Upper lobe of left lung (tissue), 6 donors: ENCODE data around the gene NUDCD3. TPM values are rescaled to one million over a fixed set of nuclear protein-coding genes. Genes with fewer than 3 reads are reported as not detected.

Experiments used
- ATAC-seq, 2 donors: fragments of 200-7000 bp; cut with Tn5 transposase; one replicate each; pipeline ENCODE4 v1.9.1; 2022; ENCODE audit warnings: mild to moderate bottlenecking in 2 of 2, moderate library complexity in 2 of 2; ENCODE audit not compliant: low FRiP score in 2 of 2
- DNase-seq, 2 donors: peaks; one replicate each; pipeline ENCODE4 v3.0.0-alpha.2; 2019 to 2020
- H3K27ac ChIP-seq, 4 donors: fragments of 200-600 bp; sonication (generic); one replicate each; pipeline ENCODE4 v1.5.1; 2016 to 2019
- H3K27me3 ChIP-seq, 4 donors: fragments of 200-600 bp; sonication (generic); one replicate each; pipeline ENCODE4 v1.5.1; 2017 to 2019
- H3K36me3 ChIP-seq, 4 donors: fragments of 200-600 bp; sonication (generic); one replicate each; pipeline ENCODE4 v1.5.1; 2016 to 2019
- H3K4me1 ChIP-seq, 4 donors: fragments of 200-600 bp; sonication (generic); one replicate each; pipeline ENCODE4 v1.5.1; 2018 to 2019
- H3K4me3 ChIP-seq, 4 donors: fragments of 200-600 bp; sonication (generic); one replicate each; pipeline ENCODE4 v1.5.1; 2017 to 2019; ENCODE audit warnings: mild to moderate bottlenecking in 2 of 4, moderate library complexity in 1 of 4
- H3K9me3 ChIP-seq, 4 donors: fragments of 200-600 bp; sonication (generic); one replicate each; pipeline ENCODE4 v1.5.1; 2018 to 2019
- EP300 ChIP-seq, 4 donors: sonication (generic); formaldehyde crosslinking; IDR thresholded peaks; one replicate each; pipeline ENCODE4 v1.5.1; 2017; ENCODE audit warnings: antibody characterized with exemption in 4 of 4, control low read depth in 2 of 4
- POLR2A ChIP-seq, 4 donors: fragments of 450-650 bp; IDR thresholded peaks; one replicate each; pipeline ENCODE4 v1.5.1; 2016 to 2017; ENCODE audit warnings: antibody characterized with exemption in 4 of 4, mild to moderate bottlenecking in 2 of 4
- POLR2AphosphoS5 ChIP-seq, 2 donors: sonication (generic); formaldehyde crosslinking; IDR thresholded peaks; one replicate each; pipeline ENCODE4 v1.5.1; 2017; ENCODE audit warnings: antibody characterized with exemption in 2 of 2
- WGBS, 2 donors: methylation state at CpG; one replicate each; pipeline ENCODE4 v1.1.5; 2017 to 2018; 5-methylcytosine and 5-hydroxymethylcytosine counted together
- total RNA-seq, 6 donors: library from RNA; depleted of rRNA in 4 of 6; stranded (reverse); fragments of >200 nt in 4 of 6; gene quantifications; one replicate each; pipeline versions ENCODE4 v1.1.0 to v1.2.1, GENCODE V29; 2016 to 2021
- TF ChIP-seq, protein P1 (sequence below), 6 experiments: fragments of 450-650 bp in 4 of 6; fragments of 200-600 bp in 2 of 6; sonication (generic) in 2 of 6; IDR thresholded peaks; one replicate each; pipeline ENCODE4 v1.5.1; 2016 to 2019; ENCODE audit warnings: antibody characterized with exemption in 6 of 6
- donor health status: DM: no; HTN: no; CAD: no; lungs with moderate emphysema.
- donor health status: DM: no; HTN: yes; CAD: no; lungs with severe emphysema.

The NUDCD3 gene
- total RNA-seq, 6 donors from 2014 or later, result 48.5 to 104 (median 56.3) TPM

DNA sequence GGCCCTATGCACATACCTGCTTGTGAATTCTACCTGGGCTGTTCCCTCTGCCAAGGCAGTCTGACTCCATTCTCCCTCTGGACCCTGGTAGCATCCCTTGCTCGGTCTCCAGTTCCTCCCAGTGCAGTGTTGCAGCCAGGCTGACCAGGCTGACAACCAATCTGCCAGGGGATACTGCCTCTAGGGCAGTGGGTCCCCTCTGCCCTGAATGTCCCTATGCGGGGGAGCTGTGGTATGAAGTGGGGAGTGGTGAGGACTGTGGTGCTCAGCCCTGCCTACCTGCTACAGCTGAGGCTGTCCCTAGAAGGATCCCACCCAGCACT is 117.1 kb downstream of the NUDCD3 start:
- H3K36me3 ChIP-seq, result no peaks in the 10 kb centered on the region
- TF ChIP-seq POLR2A (IDR thresholded peaks at IDR 0.05) (no peak), EP300 (IDR thresholded peaks at IDR 0.05) (no peak), POLR2AphosphoS5 (IDR thresholded peaks at IDR 0.05) (no peak)
- TF ChIP-seq, protein P1, sequence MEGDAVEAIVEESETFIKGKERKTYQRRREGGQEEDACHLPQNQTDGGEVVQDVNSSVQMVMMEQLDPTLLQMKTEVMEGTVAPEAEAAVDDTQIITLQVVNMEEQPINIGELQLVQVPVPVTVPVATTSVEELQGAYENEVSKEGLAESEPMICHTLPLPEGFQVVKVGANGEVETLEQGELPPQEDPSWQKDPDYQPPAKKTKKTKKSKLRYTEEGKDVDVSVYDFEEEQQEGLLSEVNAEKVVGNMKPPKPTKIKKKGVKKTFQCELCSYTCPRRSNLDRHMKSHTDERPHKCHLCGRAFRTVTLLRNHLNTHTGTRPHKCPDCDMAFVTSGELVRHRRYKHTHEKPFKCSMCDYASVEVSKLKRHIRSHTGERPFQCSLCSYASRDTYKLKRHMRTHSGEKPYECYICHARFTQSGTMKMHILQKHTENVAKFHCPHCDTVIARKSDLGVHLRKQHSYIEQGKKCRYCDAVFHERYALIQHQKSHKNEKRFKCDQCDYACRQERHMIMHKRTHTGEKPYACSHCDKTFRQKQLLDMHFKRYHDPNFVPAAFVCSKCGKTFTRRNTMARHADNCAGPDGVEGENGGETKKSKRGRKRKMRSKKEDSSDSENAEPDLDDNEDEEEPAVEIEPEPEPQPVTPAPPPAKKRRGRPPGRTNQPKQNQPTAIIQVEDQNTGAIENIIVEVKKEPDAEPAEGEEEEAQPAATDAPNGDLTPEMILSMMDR (IDR thresholded peaks at IDR 0.05), result no peak
- no peak overlapping the region for H3K4me3 ChIP-seq
- WGBS, 2 donors, result 81 to 96% methylated on average over 2 of the region's 2 CpGs
- H3K27me3 ChIP-seq, result no peaks in the 10 kb centered on the region
- no peaks in the 10 kb centered on the region for H3K9me3 ChIP-seq
- H3K4me1 ChIP-seq, result peaks cover 0 to 3% (median under 1%) of the 10 kb centered on the region in 4 donors
- DNase-seq, result no peak
- H3K27ac ChIP-seq, result no peak overlapping the region
- no peak for ATAC-seq

DNA sequence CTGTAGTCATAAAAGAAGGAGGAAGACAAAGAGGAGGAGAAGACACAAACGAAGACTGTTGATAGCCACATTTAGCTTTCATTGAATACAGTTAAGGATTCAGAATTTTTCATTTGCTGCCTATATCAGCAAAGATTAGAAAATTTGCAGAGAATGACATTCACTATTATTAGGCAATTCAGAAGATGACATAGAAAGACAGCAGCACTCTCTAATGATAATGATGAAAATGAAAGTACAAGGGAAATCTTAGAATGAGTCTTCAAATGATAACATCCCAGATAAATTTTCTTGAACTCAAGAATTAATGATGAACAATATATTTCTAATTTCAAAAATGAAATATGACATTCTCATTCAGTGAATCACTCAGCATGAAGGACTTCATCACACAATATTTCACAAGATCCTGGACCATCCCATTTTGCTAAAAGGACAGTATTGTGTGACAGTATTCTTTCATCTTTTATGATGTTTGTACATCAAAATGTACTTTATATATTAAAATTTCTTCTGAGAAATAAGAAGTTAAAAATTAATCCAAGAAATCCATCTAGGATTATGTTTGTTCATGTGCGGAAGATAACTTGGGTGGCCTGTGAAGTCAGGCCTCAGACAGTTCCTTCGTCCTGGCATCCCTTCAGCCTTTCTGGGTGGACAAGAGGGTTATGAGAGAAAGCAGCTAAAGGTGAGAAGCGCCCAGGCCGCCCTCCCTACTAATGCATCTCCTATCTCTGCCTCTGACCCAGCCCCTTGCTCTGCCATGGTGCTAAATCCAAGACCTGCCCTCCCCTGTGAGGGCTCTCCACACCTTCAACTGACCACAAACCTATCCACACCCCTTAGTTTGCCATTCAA is 117.7 kb downstream of the NUDCD3 start:
- H3K4me1 ChIP-seq, result no peaks in the 10 kb centered on the region
- no peaks in the 10 kb centered on the region for H3K9me3 ChIP-seq
- no peak for DNase-seq
- TF ChIP-seq, protein P1 (IDR thresholded peaks at IDR 0.05), result no peak
- TF ChIP-seq POLR2A (IDR thresholded peaks at IDR 0.05), result no peak
- no peak for TF ChIP-seq POLR2AphosphoS5 (IDR thresholded peaks at IDR 0.05)
- TF ChIP-seq EP300 (IDR thresholded peaks at IDR 0.05), result no peak
- H3K27me3 ChIP-seq, result no peaks in the 10 kb centered on the region
- no peak overlapping the region for H3K27ac ChIP-seq
- WGBS, 2 donors, result 76 to 81% methylated on average over 5 of the region's 5 CpGs
- no peaks in the 10 kb centered on the region for H3K36me3 ChIP-seq
- no peak overlapping the region for H3K4me3 ChIP-seq
- ATAC-seq, result no peak

DNA sequence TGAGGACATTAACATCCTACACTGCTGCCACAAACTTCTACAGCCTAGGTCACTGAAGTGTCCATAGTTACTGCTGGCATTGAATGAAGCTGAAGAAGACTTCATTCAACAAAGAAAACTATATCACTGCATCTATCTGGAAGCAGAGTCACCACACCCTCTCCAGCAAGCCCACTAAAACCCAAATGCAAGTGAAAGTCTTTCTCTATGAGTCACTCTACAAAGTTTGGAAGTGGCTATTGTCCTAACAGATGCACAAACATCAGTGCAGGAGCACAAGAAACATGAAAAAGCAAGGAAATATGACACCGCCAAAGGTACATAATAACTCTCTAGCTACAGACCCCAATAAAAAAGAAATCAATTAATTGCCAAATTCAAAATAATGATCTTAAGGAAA is 121.6 kb downstream of the NUDCD3 start:
- no peaks in the 10 kb centered on the region for H3K9me3 ChIP-seq
- ATAC-seq (no peak), DNase-seq (no peak)
- no peaks in the 10 kb centered on the region for H3K4me1 ChIP-seq
- no peaks in the 10 kb centered on the region for H3K27me3 ChIP-seq
- 96 to 100% methylated on average over 1 of the region's 1 CpG for WGBS, 2 donors
- no peaks in the 10 kb centered on the region for H3K36me3 ChIP-seq
- no peak overlapping the region for H3K4me3 ChIP-seq
- H3K27ac ChIP-seq, result no peak overlapping the region
- TF ChIP-seq, protein P1 (IDR thresholded peaks at IDR 0.05), result no peak
- no peak for TF ChIP-seq POLR2AphosphoS5 (IDR thresholded peaks at IDR 0.05)
- TF ChIP-seq POLR2A (IDR thresholded peaks at IDR 0.05), result no peak

DNA sequence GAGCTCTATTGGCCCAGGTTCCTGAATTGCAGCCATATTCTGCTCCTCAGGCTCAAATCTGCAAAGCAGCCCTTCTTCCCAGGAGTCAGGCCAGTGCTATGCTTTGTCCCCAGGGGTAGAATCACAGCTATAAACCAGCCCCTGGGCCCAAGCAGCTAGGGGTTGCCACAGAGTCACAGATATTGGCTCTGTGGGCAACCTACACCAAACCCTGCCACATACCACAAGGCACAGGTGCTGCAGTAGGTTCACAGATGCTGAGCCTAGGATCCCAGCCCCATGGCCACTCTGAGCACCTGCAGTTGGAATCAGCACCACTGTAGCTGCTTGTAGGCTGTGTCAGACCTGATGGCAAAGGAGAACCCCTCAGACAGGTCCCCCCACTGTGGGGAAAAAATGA is 122.0 kb downstream of the NUDCD3 start:
- Histone ChIP-seq H3K9me3 (no peaks in the 10 kb centered on the region), H3K27ac (no peak overlapping the region), H3K36me3 (no peaks in the 10 kb centered on the region), H3K4me3 (no peak overlapping the region), H3K4me1 (no peaks in the 10 kb centered on the region), H3K27me3 (no peaks in the 10 kb centered on the region)
- ATAC-seq (no peak), DNase-seq (no peak)
- TF ChIP-seq POLR2A (IDR thresholded peaks at IDR 0.05), result no peak
- no peak for TF ChIP-seq POLR2AphosphoS5 (IDR thresholded peaks at IDR 0.05)
- TF ChIP-seq, protein P1 (IDR thresholded peaks at IDR 0.05), result no peak
- TF ChIP-seq EP300 (IDR thresholded peaks at IDR 0.05), result no peak

DNA sequence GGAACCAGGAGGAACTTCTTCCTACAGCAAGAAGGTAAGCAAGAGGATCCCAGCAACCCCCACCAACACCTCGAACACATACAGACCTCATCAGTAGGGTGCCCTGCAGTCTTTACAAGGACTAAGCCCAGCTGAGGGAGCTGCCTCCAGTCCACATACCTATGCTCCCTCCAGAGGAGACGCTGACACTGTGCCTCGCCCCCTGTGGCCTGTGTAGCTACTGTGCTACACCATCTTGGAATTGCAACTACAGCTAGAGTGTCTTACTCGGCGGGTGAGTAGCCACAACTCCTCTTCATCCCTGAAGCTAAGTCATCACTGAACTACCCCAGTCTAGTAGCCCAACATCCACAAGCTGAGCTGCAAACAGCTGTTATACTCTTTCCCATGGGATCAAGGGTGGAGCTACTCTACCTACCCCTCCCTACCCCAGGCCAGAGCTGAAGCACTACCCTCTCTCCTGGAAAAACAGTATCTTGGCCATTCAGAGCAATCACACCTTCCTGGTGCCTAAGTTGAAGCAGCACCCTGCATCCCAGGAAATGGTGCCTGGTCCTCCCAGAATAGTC is 122.9 kb downstream of the NUDCD3 start:
- ATAC-seq (peak in 1 of 2 donors; percentile 57), DNase-seq (no peak)
- H3K27ac ChIP-seq, result no peak overlapping the region

More for the DNA sequence above, 122.9 kb downstream of the NUDCD3 start:
- WGBS, 2 donors, result 83 to 84% methylated on average over 2 to 5 of the region's 5 CpGs
- Histone ChIP-seq H3K27me3 (no peaks in the 10 kb centered on the region), H3K9me3 (no peaks in the 10 kb centered on the region), H3K36me3 (no peaks in the 10 kb centered on the region), H3K4me1 (no peaks in the 10 kb centered on the region), H3K4me3 (no peak overlapping the region)
- TF ChIP-seq EP300 (IDR thresholded peaks at IDR 0.05), result no peak
